ENCODE measurements around the gene NRG2.

- no peak for TF ChIP-seq POLR2AphosphoS5 (IDR thresholded peaks at IDR 0.05; ENCODE audit: low read depth, low read length)
- TF ChIP-seq SIN3A (IDR thresholded peaks at IDR 0.05; ENCODE audit: borderline replicate concordance, insufficient read depth, low read length), result no peak
- no peak for TF ChIP-seq REST (IDR thresholded peaks at IDR 0.05; ENCODE audit: insufficient read depth in 1 of 2, low read depth in 2 of 2, low read length in 2 of 2)
- no peak for TF ChIP-seq TAF1 (IDR thresholded peaks at IDR 0.05; ENCODE audit: borderline replicate concordance, insufficient read depth, low read length)
- no peak for TF ChIP-seq FOXP2 (optimal IDR thresholded peaks at IDR 0.05; ENCODE audit: borderline replicate concordance, extremely low read depth, extremely low read length, insufficient read depth)
Observed at GRCh38 chr5:140073296-140073695, 30.2 kb upstream of the NRG2 start.

Measured in PFSK-1 (cell line).